Uterus (tissue), 2 donors: ENCODE data around the gene PPM1M.

ENCODE experiments used
- POLR2A ChIP-seq, 2 donors: fragments of 450-650 bp; IDR thresholded peaks; one replicate each; pipeline ENCODE4 v1.6.1; 2016; ENCODE audit warnings: antibody characterized with exemption in 2 of 2, mild to moderate bottlenecking in 1 of 2, moderate library complexity in 1 of 2
- TF ChIP-seq, protein P1 (sequence below), 4 experiments: fragments of 200-600 bp in 2 of 4; fragments of 450-650 bp in 2 of 4; sonication (generic) in 2 of 4; IDR thresholded peaks; one replicate each; pipeline ENCODE4 v1.5.1; 2016 to 2019; ENCODE audit warnings: antibody characterized with exemption in 4 of 4, mild to moderate bottlenecking in 2 of 4, moderate library complexity in 1 of 4

DNA sequence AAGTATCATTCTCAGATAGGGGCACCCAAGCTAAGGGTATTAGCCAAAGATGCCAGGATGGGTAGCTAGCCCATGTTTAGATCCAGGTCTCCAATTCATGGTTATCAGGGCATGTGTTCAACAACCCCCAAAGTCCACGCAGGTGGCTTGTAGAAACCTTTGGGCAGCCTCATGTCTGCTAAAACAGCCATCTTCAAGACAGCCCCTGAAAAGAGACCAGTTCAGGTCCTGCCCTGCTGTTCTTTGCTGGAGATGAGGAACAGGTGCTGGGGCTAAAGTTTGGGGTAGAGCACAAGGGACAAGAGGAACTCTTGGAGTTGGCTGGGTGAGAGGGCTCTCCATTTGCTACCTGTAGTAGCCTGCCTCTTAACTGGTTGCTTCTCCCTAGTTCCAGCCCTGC, 4.6 kb downstream of the PPM1M start:
- TF ChIP-seq, protein P1, sequence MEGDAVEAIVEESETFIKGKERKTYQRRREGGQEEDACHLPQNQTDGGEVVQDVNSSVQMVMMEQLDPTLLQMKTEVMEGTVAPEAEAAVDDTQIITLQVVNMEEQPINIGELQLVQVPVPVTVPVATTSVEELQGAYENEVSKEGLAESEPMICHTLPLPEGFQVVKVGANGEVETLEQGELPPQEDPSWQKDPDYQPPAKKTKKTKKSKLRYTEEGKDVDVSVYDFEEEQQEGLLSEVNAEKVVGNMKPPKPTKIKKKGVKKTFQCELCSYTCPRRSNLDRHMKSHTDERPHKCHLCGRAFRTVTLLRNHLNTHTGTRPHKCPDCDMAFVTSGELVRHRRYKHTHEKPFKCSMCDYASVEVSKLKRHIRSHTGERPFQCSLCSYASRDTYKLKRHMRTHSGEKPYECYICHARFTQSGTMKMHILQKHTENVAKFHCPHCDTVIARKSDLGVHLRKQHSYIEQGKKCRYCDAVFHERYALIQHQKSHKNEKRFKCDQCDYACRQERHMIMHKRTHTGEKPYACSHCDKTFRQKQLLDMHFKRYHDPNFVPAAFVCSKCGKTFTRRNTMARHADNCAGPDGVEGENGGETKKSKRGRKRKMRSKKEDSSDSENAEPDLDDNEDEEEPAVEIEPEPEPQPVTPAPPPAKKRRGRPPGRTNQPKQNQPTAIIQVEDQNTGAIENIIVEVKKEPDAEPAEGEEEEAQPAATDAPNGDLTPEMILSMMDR (IDR thresholded peaks at IDR 0.05) = no peak
- TF ChIP-seq POLR2A (IDR thresholded peaks at IDR 0.05) = no peak
